HepG2 (cell line): Measurements from ENCODE around the gene SEPTIN12.

ENCODE experiments used
- CHD2 ChIP-seq: IDR thresholded peaks from 2 replicates; pipeline ENCODE4 v1.6.1; 2011; ENCODE audit warnings: low read depth, low read length, improper control_type of control experiment
- ELF1 ChIP-seq: sonication (generic); formaldehyde crosslinking; IDR thresholded peaks from 2 replicates; pipeline ENCODE4 v1.4.0; 2020; ENCODE audit warnings: missing genetic modification reagents
- MXI1 ChIP-seq: IDR thresholded peaks from 3 replicates; pipeline ENCODE4 v1.6.1; 2012; ENCODE audit warnings: low read depth, low read length, inconsistent platforms, borderline replicate concordance
- POLR2AphosphoS2 ChIP-seq: IDR thresholded peaks from 2 replicates; pipeline ENCODE4 v1.6.1; 2011; ENCODE audit warnings: low read depth, low read length, improper control_type of control experiment
- U2AF2 ChIP-seq: fragments of 200-400 bp; formaldehyde crosslinking; IDR thresholded peaks from 2 replicates; pipeline ENCODE4 v1.6.1; 2017; ENCODE audit warnings: low read depth, mild to moderate bottlenecking, low read length
- ZNF281 ChIP-seq: sonication (generic); formaldehyde crosslinking; IDR thresholded peaks from 2 replicates; pipeline ENCODE4 v1.4.0; 2020; ENCODE audit warnings: missing genetic modification reagents, borderline replicate concordance
- ZNF609 ChIP-seq: sonication (generic); formaldehyde crosslinking; IDR thresholded peaks from 2 replicates; pipeline ENCODE4 v1.4.0; 2020; ENCODE audit warnings: mild to moderate bottlenecking, missing genetic modification reagents, borderline replicate concordance
- ZNF775 ChIP-seq: sonication (generic); formaldehyde crosslinking; IDR thresholded peaks from 2 replicates; pipeline ENCODE4 v1.4.0; 2020; ENCODE audit warnings: missing genetic modification reagents, mild to moderate bottlenecking, moderate library complexity, borderline replicate concordance

DNA sequence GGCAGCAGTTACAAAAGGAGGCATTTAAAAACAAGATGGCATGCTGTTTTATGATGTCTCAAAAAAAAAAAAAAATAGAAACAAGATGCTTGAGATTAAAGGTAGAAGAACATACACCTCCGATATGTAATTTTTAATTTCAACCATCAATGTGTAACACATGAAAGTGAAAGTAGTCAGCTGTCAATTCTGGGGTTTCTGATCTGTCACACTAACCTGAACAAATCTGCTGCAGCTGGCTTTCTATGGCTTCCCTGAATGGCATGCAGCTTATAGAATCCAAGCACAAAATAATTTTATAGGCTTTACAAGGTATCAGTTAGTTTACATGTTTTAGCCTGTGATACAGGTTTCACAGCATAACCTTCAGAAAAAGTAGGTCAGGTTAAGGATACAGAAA is 45.4 kb upstream of the SEPTIN12 start:
- TF ChIP-seq MXI1 = no peak
- TF ChIP-seq ZNF609 (CRISPR knock-in tag) = no peak
- TF ChIP-seq ZNF281 (CRISPR knock-in tag) = no peak
- no peak for TF ChIP-seq ELF1 (CRISPR knock-in tag)
- no peak for TF ChIP-seq ZNF775 (CRISPR knock-in tag)
- no peak for TF ChIP-seq U2AF2
- no peak for TF ChIP-seq POLR2AphosphoS2
- no peak for TF ChIP-seq CHD2
